Right forelimb (tissue), 1 donor: ENCODE measurements around the gene IQCN.
"Not testable (repeated sequence)": the region's sequence is repeated elsewhere in the genome, so short reads cannot be mapped to it uniquely, and the experiment has no call there.

Experiments
- DNase-seq: peaks from one replicate; pipeline ENCODE4 v3.0.0-alpha.2; 2018

IQCN gene

GRCh38 chr19:18229474-18229873 lies 44.8 kb downstream of the IQCN start:
- DNase-seq, result no peak

DNA sequence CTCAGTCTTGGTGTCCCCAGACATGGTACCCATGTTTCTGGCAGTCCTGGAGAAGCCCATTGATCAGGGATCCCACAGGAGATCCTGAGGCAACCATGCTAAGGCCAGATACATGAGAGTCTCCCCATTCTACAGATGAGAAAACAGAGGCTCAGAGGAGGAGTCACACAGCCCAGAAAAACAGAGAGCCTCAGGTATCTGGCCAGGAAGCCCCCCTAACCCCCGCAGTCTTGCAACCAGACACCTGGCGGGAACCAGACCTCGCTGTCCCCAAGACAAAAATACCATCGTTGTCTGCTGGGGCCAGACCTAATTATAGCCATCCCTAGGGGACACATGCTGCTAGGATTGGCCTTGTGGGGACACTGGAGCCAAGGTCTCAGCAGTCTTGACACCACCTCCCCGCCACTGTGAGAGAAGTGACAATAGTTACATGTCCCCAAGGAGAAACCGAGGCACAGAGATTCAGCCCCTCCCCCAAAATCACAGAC lies 46.4 kb downstream of the IQCN start:
- DNase-seq, result no peak

GRCh38 chr19:18226956-18227780 lies 47.1 kb downstream of the IQCN start:
- no peak for DNase-seq

DNA sequence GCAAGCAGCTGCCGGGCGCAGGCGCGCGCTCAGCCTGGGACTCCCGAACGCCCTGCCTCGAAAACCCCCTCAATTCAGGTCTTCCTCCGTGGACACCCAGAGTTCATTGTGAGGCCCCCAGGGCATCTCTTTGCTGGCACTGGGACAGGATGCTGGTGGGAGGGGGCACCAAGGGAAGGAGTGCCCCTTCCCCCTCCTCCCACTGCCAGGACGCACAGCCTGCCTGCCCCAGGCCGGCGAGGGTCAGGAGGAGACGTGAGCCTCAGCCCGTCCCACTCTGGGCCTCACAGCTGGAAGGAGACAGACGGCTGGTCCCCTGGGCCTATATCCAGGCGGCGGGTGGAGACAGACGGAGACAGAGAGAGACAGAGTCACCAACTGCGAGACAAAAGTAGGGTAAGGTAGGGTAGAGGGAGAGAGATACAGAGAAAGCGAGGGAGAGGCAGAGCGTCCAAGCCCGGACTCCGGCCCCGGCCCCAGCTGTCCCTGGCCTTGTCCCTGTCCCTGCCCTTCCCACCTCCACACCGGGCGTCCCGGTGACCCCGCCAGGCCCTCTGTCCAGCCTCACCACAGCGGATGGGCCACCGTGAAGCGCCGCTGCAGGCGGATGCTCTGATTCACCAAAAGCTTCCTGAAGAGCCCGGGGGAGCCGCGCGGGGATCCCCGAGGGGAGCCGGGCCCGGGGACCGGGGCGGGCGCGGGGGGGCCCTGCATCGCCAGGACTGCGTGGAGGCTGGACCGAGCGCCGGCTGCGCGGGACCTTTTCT lies 48.4 kb downstream of the IQCN start, which contains the start of gene PDE4C:
Gene PDE4C, minus strand, starts transcription at position 737 of the 767 bp plus-strand sequence. Its CDS starts 23 bp downstream, at position 714.
- no peak for DNase-seq

DNA sequence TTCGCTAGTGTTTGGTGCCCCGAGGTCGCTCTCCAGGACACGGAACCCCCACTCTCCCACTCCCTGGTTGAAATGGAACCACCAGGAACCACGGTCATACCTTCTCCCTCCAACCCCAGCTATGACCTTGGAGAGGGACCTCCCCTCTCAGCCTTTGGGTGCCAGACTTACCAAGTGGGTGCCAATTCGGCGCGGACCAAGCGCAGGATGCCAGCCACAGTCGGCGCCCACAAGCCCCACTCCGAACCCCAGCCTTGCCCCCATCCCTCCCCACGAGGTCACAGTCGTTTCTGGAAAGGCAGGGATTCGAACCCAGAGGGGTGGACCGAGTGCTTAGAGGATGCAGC lies 48.9 kb downstream of the IQCN start:
- DNase-seq, result no peak

DNA sequence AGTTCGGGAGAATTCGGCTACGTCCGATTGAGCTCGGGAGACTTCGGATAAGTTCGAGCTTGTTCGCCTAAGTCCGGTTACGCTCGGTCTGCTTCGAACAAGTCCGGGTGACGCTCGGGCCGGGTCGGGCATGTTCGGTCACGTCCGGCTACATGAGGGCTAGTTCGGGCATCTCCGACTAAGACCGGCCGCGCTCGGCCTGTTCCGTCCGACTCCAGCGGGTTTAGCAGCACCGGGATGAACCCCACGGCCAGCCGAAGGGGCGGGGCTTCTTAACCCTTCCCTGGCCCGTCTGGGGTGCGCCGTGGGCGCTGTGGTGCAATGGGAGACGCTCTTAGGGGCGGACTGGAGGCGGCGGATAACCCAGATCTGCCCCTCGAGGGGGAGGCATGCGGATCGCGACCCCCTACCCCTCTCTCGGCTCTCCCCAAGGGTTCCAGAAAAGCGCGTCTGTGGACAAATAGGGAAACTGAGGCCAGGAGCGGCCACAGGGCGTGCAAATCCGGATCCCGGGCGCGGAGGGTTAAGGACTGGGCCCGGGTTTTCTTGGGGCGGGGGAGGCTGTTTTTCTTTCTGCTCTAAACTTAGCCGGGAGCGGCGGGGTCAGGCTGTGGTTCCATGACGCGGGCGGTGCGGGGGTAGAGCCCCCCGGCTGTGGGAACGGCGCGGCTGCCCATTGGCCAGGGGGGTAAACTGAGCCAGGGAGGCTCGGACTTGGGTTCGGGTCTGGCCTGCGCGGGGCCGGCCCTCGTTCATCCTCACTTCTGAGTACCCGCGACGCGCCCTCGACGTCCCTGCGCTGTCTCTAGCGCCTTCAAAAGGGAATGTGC lies 49.5 kb downstream of the IQCN start:
- peak; percentile 98 for DNase-seq

DNA sequence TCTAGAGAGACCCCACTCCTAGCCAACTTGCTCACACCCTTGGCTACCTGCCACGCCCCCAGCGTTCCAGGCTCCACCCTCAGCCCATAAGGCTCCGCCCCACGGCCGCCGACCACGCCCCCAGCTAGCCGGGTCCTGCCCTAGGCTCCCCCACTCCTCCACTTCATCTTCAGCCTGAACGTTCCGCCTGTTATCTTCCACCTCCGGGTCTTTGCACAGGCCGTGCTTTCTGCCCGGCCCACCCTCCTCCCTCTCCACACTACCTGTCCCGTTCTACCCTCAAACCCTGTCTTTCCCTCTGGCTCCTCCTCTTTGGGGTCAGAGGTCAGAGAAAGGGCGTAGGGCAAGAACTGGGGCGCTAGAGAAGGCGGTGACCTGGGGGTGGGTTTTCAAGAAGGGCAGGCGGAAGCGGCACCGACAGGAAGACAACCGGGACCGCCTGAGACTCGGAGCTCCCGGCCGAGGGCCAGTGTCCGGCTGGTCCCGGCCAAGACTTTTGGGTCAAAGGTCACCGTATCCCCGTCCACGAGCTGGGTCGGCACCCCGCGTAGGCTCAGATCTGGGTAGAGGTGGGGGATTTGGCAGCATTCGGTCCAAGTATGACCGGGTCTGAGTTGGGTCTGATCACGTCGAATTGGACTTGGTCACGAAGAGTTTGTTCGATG lies 50.3 kb downstream of the IQCN start:
- DNase-seq, result peak; percentile 52

DNA sequence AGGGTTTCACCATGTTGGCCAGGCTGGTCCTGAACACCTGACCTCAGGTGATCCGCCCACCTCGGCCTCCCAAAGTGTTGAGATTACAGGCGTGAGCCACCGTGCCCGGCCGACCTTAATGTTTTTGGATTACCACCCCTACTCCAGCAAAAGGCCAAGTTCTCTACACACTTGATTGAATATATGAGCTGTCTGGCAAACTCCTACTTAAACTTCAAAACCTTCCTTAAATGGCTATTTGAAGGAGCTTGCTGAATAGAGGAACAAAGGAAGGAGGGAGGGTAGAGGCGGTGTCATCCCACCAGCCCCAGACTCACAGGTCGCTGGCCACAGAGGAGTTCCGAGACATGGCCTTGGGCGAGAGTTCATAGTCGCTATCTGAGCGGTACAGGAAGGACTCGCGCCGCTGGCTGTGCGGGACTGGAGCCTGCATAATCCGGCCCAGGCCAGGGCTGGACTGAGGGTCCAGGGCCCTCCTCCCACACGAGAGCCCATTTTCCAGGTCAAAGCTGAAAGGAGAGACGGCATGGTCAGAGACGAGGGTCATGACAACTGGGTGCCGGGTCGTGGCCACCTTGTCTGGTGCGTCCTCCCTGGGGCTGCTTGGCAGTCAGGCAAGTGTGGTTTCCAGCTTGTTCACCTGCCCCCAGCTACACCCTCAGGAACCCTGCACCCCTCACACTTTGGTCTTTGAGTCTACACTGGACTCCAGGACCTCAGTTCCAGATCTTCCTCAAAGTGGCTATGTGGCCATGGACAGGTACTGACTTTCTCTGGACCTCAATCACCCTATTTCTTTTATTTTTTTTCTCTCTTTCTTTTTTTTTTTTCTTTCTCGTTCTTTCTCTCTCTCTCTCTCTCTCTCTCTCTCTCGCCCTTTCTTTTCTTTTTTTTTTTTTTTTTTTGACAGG lies 52.2 kb downstream of the IQCN start:
- DNase-seq, result no peak

DNA sequence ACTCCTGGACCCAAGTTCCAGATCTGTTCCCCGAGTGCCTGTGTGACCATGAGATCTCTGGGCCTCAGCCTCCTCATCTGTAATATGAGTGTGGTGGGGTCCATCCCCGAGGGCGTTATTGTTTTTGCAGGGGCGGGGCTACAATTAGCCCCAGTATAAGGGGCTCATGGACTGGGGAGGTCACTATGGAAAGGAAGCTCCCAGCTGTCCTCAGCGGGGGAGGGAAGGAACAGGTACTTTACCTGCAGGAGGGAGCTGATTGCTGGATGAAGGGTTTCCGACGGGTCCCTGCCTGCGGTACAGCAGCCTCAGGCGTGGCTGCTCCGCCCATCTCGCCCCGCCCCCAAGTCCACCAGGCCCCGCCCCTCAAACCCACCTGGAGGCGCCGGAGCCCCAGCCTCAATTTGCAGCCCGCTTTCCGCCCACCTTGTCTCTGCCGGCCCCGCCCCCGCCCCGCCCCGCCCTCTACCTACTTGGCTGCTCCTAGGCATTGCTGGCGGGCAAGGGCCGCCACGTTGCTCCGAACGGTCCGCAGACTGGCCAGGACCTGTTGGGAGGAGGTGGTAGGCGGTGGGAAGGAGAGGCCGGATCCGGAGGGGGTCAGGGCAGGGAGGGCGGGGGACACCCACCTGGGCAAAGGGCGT lies 53.5 kb downstream of the IQCN start:
- no peak for DNase-seq

GRCh38 chr19:18219911-18220631 lies 54.2 kb downstream of the IQCN start:
- no peak for DNase-seq

DNA sequence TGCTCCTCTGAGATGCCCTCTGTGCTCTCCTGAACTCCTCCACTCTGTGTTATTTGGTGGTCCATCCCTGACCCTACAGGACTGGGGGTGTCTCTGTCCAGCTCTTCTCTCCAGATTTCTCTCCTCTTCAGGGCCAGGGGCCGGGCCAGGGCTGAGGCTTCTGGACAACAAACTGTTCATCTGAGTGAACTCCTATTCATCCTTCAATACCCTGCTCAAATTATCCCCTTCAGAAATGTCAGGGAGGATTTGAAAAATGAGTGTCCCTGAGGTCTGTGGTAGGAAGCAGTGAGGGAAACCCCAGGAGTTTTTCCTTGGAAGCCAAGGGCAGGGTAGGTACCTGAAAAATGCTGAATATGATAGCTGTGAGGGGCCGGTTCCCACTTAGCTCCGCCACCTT lies 55.7 kb downstream of the IQCN start:
- DNase-seq, result no peak

- no peak for DNase-seq
Observed at GRCh38 chr19:18218159-18218558, 56.1 kb downstream of the IQCN start.

- no peak for DNase-seq
Observed at GRCh38 chr19:18216789-18217188, 57.5 kb downstream of the IQCN start.

DNA sequence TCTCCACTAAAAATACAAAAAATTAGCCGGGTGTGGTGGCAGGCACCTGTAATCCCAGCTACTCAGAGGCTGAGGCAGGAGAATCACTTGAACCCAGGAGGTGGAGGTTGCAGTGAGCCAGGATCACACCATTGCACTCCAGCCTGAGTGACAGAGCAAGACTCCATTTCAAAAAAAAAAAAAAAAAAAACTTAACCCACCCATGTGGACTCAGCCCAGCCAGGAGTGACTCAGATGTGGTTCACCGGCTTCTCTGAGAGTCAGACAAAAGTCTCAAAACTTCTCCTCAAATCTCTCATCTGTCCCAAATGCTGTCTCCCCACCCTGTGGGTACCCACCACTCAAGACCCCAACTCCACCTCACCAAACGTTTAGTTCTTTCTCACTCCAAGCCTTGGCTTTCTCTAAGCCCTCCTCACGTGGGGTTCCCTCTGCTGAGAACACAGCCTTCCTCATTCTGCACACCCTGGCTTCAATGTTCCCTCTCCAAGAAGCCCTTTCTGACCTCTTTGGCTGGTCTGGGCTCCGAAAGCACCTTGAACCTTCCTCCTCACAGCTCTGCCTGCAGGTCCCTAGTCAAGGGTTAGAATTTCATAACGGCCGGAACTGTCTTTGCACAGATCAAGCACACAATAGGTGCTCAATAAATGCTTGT lies 59.3 kb downstream of the IQCN start:
- no peak for DNase-seq

DNA sequence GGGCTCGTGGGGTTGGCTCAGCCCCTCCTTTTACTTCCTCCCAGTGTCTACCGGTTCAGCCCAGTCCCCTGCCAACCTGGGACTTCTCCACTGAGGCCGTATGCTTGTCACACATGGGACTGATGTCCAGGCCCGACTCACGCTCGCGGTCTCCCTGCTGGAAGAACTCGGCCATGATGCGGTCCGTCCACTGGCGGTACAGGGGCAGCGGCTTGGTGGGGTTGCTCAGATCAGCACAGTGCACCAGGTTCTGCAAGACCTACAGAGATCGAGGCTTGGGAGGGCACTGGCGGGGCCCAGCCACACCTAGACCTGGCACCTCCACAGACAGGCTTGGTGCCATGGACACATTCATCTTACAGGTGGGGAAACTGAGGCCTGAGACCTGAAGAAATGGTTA lies 62.6 kb downstream of the IQCN start:
- DNase-seq, result no peak

DNA sequence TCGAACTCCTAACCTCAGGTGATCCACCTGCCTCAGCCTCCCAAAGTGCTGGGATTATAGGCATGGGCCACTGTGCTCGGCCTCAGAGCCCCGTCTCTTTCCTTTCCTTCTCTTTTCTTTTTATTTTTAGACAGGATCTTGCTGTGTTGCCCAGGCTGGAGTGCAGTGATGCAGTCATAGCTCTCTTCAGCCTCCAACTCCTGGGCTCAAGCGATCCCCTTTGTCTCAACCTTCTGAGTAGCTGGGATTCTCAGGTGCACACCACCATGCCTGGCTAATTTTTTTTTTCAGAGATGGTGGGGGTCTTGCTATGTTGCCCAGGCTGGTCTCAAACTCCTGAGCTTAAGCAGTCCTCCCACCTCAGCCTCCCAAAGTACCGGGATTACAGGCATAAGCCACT lies 64.3 kb downstream of the IQCN start:
- not testable (repeated sequence) for DNase-seq

DNA sequence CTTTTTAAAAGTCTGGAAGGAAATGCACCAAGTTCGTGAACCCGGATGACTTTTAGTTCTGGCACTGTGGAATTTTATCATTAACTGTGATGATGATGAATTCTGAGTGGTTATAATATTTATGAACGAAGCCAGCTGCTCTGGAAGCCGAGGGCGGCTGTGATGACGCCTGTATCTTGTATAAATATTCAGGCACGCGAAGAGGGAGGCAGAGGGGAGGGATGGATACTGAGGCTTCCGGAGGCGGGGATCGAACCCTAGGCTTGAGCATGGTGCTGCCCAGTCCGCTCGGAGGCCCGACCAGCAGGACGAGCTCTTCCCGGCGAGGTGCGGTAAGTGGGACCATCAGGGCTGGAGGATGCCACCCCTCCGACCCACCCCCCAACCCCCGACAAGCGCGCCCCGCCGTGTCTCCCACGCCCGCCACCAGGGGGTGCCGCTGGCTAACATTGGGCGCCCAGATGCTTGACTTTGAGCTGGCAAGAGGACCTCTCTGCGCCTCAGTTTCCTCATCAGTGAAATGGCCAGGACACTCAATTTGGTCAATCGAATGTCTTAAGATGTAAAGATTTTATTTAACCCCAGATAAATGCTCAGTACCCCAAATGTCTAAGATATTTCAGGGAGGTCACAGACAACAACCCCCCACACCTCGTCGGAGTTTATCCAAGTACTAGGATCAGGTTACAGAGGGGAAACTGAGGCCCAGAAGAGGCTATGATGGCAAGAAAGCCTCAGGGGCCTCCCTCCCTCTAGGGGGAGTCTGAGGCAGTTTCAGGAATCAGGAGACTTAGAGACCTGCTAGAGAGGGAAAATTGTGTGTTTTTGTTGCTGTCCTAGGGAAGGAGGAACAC lies 65.9 kb downstream of the IQCN start:
- no peak for DNase-seq
